Measurements from ENCODE around the gene EHD2.
"Not testable (repeated sequence)": the region's sequence is repeated elsewhere in the genome, so short reads cannot be mapped to it uniquely, and the experiment has no call there.

Gene EHD2

GRCh38 chr19:47713046-47714021, at the start of gene EHD2:
EHD2 (plus strand) TSS chr19:47713422; CDS start chr19:47716613, 3,191 bp downstream.
- peak in 3 of 4 experiments; percentile 8 to 24 (median 15) for DNase-seq

- DNase-seq, result no peak
Measured at GRCh38 chr19:47663435-47663910, 49.7 kb upstream of the EHD2 start.

GRCh38 chr19:47663911-47664771, 49.1 kb upstream of the EHD2 start:
- DNase-seq, result no peak

GRCh38 chr19:47668556-47668955, 44.7 kb upstream of the EHD2 start:
- DNase-seq, result not testable (repeated sequence)

GRCh38 chr19:47670736-47671135, 42.5 kb upstream of the EHD2 start:
- no peak for DNase-seq

GRCh38 chr19:47671499-47671898, 41.7 kb upstream of the EHD2 start:
- no peak for DNase-seq

- no peak for DNase-seq
Measured at GRCh38 chr19:47673426-47673825, 39.8 kb upstream of the EHD2 start.

GRCh38 chr19:47674548-47674947, 38.7 kb upstream of the EHD2 start:
- no peak for DNase-seq

- DNase-seq, result no peak
Measured at GRCh38 chr19:47675271-47675670, 38.0 kb upstream of the EHD2 start.

- no peak for DNase-seq
Measured at GRCh38 chr19:47675859-47676258, 37.4 kb upstream of the EHD2 start.

- DNase-seq, result no peak
Measured at GRCh38 chr19:47676811-47677210, 36.4 kb upstream of the EHD2 start.

- no peak for DNase-seq
Measured at GRCh38 chr19:47679251-47679900, 33.8 kb upstream of the EHD2 start.

- no peak for DNase-seq
Measured at GRCh38 chr19:47679922-47680857, 33.0 kb upstream of the EHD2 start.

- DNase-seq, result no peak
Measured at GRCh38 chr19:47680858-47681332, 32.3 kb upstream of the EHD2 start.

GRCh38 chr19:47681388-47681787, 31.8 kb upstream of the EHD2 start:
- no peak for DNase-seq

GRCh38 chr19:47681936-47682335, 31.3 kb upstream of the EHD2 start:
- no peak for DNase-seq

GRCh38 chr19:47682939-47683338, 30.3 kb upstream of the EHD2 start:
- DNase-seq, result no peak

GRCh38 chr19:47686679-47687450, 26.4 kb upstream of the EHD2 start:
- DNase-seq, result no peak

- DNase-seq, result no peak
Measured at GRCh38 chr19:47687906-47688305, 25.3 kb upstream of the EHD2 start.

GRCh38 chr19:47691090-47691489, 22.1 kb upstream of the EHD2 start:
- DNase-seq, result no peak

GRCh38 chr19:47691782-47692181, 21.4 kb upstream of the EHD2 start:
- DNase-seq, result no peak
